ENCODE results near the gene POLR1G.

DNA sequence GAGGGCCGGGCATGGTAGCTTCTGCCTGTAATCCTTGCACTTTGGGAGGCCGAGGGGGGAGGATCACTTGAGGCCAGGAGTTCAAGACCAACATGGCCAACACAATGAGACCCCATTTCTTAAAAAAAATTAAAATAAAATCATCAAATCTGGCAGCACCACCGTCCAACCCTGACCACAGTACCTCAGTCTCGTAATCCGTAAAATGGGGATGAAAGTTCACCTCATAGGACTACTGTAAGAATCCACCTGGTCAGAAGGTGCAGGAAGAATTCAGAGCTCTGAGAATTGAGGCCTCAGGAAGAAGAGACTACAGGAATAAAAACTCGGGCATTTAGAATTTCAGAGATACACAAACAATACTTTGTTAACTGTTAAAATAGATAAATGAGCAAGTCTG is 4.6 kb upstream of the POLR1G start:
- TF ChIP-seq, protein P1, sequence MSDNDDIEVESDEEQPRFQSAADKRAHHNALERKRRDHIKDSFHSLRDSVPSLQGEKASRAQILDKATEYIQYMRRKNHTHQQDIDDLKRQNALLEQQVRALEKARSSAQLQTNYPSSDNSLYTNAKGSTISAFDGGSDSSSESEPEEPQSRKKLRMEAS (IDR thresholded peaks at IDR 0.05; ENCODE audit: insufficient read depth, insufficient read length): no peak
- TF ChIP-seq, protein P2, sequence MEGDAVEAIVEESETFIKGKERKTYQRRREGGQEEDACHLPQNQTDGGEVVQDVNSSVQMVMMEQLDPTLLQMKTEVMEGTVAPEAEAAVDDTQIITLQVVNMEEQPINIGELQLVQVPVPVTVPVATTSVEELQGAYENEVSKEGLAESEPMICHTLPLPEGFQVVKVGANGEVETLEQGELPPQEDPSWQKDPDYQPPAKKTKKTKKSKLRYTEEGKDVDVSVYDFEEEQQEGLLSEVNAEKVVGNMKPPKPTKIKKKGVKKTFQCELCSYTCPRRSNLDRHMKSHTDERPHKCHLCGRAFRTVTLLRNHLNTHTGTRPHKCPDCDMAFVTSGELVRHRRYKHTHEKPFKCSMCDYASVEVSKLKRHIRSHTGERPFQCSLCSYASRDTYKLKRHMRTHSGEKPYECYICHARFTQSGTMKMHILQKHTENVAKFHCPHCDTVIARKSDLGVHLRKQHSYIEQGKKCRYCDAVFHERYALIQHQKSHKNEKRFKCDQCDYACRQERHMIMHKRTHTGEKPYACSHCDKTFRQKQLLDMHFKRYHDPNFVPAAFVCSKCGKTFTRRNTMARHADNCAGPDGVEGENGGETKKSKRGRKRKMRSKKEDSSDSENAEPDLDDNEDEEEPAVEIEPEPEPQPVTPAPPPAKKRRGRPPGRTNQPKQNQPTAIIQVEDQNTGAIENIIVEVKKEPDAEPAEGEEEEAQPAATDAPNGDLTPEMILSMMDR (IDR thresholded peaks at IDR 0.05; ENCODE audit: extremely low read depth in 1 of 2, insufficient read depth in 1 of 2, low read depth in 1 of 2, low read length in 2 of 2): no peak
